NCI-H1436 (cell line): ENCODE data around the gene SAPCD2.
A peak's percentile ranks its signal among the peaks of the same experiment; 100 is the strongest.

Experiments used
- DNase-seq: peaks from one replicate; lab custom pipeline; 2025; lab: John Stamatoyannopoulos, UW

SAPCD2 gene

GRCh38 chr9:137082222-137082924 lies 12.0 kb upstream of the SAPCD2 start:
- DNase-seq = no peak

DNA sequence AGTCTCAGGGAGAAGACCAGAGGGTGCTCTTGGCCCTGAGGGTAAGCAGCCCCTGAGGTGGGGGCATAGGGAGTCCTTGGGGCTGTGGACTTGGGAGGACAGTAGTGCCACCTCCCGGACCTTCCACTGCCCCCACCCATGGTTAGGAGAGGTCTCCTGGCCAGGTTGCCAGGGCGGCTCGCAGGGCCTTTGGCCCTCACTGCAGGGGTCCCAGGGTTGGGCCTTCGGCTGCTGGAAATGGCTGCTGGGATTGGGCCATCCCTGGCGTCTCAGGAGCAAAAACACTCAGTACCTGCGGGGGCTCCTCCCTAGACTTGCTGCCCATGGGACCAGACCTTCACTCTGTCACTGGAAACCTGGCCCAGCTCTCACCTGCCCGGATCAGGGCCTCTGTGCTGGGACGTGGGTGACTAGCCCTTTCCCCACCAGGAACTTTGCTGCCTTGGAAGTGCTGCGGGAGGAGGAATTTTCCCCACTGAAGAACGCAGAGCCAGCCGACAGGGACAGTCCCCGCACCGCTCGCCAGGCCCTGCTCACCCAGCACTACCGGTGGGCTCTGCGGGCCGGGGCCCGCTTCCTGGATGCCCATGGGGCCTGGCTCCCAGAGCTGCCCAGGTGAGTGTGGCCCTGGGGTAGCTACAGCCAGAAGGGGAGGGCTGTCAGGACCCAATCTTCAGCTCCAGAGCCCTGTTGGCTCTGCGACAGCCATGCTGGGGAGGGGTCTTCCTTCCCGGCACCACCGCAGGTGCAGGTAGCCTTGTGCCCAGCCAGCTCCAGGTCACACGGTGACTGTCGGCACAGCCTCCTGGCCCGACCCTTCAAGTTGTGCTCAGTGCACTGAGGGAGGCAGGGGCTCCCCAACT lies 10.1 kb upstream of the SAPCD2 start:
- DNase-seq = no peak

GRCh38 chr9:137079401-137079787 lies 9.0 kb upstream of the SAPCD2 start:
- no peak for DNase-seq

- no peak for DNase-seq
Measured at GRCh38 chr9:137078701-137079400, 8.5 kb upstream of the SAPCD2 start.

GRCh38 chr9:137077758-137078693 lies 7.7 kb upstream of the SAPCD2 start:
- DNase-seq = no peak

DNA sequence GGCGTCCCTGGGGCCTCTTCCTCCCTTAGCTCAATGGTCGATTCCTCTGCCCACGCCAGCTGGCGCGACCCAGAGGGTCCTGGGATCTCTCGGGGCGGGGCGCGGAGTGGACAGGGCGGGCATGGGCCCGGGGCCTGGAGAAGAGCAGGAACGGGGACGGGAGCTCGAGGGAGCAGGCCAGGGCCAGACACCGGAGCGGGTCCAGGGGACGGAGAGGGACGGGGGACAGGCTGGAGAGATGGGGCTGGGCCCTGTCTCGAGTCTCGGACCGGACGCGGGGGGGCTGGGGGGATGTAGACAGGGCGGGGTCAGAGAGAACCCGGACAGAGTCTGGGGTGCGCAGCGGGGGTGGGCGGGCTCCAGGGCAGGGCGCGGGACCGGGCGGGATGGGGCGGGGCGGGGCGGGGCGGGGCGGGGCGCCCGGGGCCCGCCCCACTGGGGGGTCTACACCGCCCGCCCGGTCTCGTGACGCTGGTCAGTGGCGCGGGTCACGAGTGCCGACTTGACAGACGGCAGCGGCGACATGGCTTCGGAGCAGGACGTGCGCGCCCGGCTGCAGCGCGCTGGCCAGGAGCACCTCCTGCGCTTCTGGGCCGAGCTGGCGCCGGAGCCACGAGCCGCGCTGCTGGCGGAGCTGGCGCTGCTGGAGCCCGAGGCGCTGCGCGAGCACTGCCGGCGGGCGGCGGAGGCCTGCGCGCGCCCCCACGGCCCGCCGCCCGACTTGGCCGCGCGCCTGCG lies 6.8 kb upstream of the SAPCD2 start, which contains the start of gene UAP1L1:
Gene UAP1L1 (plus strand): TSS at position 508 of the 738 bp plus-strand sequence. CDS start 16 bp downstream, at position 524.
- DNase-seq = no peak

- no peak for DNase-seq
Measured at GRCh38 chr9:137076636-137077009, 6.3 kb upstream of the SAPCD2 start.

- no peak for DNase-seq
Measured at GRCh38 chr9:137075275-137075775, 5.0 kb upstream of the SAPCD2 start.

- no peak for DNase-seq
Measured at GRCh38 chr9:137074657-137075274, 4.4 kb upstream of the SAPCD2 start.

- DNase-seq = no peak
Measured at GRCh38 chr9:137073992-137074399, 3.6 kb upstream of the SAPCD2 start.

DNA sequence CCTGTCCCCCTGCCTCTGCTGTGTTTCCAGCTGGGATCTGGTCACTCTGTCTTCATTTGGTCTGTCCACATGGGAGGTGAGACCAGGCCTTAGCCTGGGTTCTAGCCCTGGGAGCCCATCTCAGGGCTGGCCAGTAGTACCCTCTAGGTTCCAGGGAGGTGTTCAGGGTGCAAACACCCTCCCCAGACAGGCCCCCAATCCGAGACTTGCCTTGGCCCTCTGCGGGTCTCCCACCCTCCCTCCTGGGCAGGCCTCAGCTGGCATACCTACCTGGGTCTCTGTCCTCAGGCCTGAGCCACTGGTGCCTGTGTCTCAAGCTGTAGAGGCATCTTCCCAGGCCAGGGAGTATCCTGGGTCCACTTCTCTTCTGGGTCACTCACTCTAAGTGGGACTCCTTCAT lies 925 bp upstream of the SAPCD2 start:
- no peak for DNase-seq

DNA sequence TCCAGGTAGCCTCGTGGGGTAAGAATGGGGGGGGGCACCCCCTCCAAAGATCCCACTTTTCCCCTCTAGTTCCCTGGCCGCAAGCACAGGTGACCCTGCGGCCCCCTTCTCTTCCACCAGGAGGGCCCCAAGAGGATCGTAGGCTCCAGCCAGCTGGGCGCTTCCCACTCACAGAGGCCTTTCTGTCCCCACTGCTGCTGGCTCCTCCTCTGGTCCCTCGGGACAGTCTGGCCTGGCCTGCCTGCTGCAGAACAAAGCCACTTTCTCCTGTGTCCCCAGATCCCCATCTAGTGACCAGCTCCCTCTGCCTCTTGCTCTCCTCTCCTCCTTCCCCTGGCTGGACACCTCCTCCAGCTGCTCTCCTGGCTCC lies 534 bp upstream of the SAPCD2 start:
- DNase-seq = peak; percentile 59

DNA sequence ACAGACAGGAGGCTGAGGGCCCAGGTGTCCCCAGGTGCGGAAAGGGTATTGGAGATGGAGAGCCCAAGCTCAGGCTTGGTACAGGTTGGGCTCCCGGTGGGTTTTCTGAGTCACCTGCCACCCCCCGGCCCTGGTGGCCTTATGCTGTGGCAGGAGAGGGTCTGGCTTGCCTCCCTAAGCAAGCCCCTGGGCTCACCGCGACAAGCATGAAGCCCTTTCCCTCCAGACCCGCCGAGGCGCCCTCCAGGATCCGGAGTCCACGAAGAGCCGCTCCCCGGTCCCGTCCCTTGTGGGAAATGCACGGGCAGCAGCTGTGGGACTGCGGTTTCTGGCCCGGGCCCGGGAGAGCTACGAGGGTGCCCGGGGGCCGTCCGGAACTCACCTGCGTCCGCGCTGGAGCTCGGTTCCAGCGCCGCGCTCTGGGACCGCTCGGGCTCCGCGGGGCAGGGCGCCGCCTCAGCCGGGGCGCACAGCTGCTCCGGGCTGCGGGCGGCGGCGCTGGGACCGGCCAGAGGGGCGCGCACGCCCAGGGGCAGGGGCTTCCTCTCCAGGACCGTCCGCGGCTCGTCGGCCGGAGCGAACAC lies 757 bp downstream of the SAPCD2 start:
- no peak for DNase-seq

- DNase-seq = no peak
Measured at GRCh38 chr9:137068539-137069507, 1.5 kb downstream of the SAPCD2 start.

DNA sequence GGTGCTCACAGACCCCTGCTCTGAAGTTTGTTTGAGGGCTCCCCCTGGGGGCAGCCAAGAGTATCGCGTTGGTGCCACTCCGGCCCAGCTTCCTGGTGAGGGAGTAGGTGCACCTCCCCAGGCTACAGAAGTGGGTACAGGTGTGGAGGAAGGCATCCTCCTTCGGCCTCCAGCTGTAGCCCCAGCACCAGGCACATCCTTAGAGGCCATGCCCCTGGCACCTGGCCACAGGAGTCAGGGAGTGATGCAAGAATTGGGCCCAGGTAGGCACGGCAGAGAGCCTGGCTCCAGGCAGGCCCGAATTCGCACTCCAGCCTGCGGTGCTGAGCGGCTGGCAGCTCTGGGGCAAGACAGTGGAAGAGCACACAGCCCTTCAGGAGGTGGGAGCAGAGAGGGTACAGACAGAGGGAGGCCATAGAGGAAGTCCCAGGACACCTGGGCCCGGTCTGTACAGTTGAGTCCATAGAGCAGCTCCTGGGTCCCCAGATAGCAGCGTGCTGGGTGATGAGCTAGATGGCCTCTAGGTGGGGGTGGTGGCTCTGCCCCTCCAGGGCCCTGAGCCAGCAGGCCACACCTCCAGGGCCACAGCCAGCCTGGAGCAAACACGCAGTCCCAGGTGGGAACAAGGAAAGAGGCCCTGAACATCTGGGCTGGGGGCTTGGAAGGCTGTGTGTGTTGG lies 2.4 kb downstream of the SAPCD2 start:
- DNase-seq = peak; percentile 76

- DNase-seq = no peak
Measured at GRCh38 chr9:137066096-137066861, 4.1 kb downstream of the SAPCD2 start.

GRCh38 chr9:137065336-137065967 lies 4.9 kb downstream of the SAPCD2 start:
- no peak for DNase-seq
